GM12878 (cell line): ENCODE results near the gene SLC15A1. TPM values are rescaled to one million over a fixed set of nuclear protein-coding genes. Genes with fewer than 3 reads are reported as not detected.

Experiments used
- ATAC-seq: fragments of 200-7000 bp; cut with Tn5 transposase; 3 replicates; pipeline ENCODE4 v1.9.1; 2020; ENCODE audit warnings: mild to moderate bottlenecking, moderate library complexity
- BruUV-seq: library from RNA; stranded (reverse); fragments of 400-500 nt; replicated peaks from 2 replicates; lab custom pipeline; 2021; lab: Mats Ljungman, UMichigan
- CTCF ChIA-PET: fragments of 300-600 bp; sonication (Branson Sonifier 250); formaldehyde crosslinking; extraction: SDS; loops from one replicate; lab custom pipeline; 2021; ENCODE audit warnings: inconsistent platforms; lab: Yijun Ruan, JAX
- POLR2A ChIA-PET: fragments of 350-600 bp; formaldehyde crosslinking; extraction: SDS; loops from one replicate; lab custom pipeline; 2021; ENCODE audit warnings: inconsistent platforms; lab: Charles Lee
- RAD21 ChIA-PET: fragments of 300-600 bp; sonication (Branson Sonifier 250); formaldehyde crosslinking; loops from one replicate; lab custom pipeline; 2023; ENCODE audit warnings: antibody characterized with exemption; ENCODE audit not compliant: unreplicated experiment; lab: Charles Lee
- SMC1A ChIA-PET: fragments of 300-600 bp; sonication (Branson Sonifier 250); formaldehyde crosslinking; loops from one replicate; lab custom pipeline; 2023; ENCODE audit not compliant: unreplicated experiment, uncharacterized antibody; lab: Charles Lee
- DNase-seq: peaks from one replicate; pipeline ENCODE4 v3.0.0-alpha.2; 2011; ENCODE audit warnings: low read depth, low spot score
- FAIRE-seq: peaks from 3 replicates; lab custom pipeline; 2011; peaks lifted over from hg19 to GRCh38; lab: Jason Lieb, UNC
- H2AFZ ChIP-seq: 2 replicates; pipeline ENCODE4 v1.6.0; 2011; ENCODE audit warnings: low read depth, low read length, control low read depth; ENCODE audit not compliant: control insufficient read depth
- H3K27ac ChIP-seq: 2 replicates; pipeline ENCODE4 v1.5.1; 2011; ENCODE audit warnings: control low read depth; ENCODE audit not compliant: control insufficient read depth, insufficient read depth
- H3K27me3 ChIP-seq, 2 experiments: replicated peaks in 1 of 2; 2 replicates each; pipeline versions ENCODE4 v1.6.0 to v1.6.1; 2011; ENCODE audit warnings: low read length in 1 of 2; ENCODE audit not compliant: control insufficient read depth in 2 of 2, insufficient read depth in 2 of 2
- H3K36me3 ChIP-seq, 2 experiments: 2 replicates each; pipeline ENCODE4 v1.5.1; 2011; ENCODE audit warnings: low read length in 1 of 2; ENCODE audit not compliant: control insufficient read depth in 2 of 2, insufficient read depth in 2 of 2
- H3K4me1 ChIP-seq: 2 replicates; pipeline ENCODE4 v1.6.1; 2011; ENCODE audit warnings: mild to moderate bottlenecking, low read length, moderate library complexity, mixed read lengths; ENCODE audit not compliant: control insufficient read depth, insufficient read depth
- H3K4me2 ChIP-seq: 2 replicates; pipeline ENCODE4 v1.6.0; 2011; ENCODE audit warnings: control low read depth; ENCODE audit not compliant: control insufficient read depth, insufficient read depth
- H3K4me3 ChIP-seq: fragments of 200-600 bp; sonication (generic); 2 replicates; pipeline ENCODE4 v1.5.1; 2016
- H3K79me2 ChIP-seq: 2 replicates; pipeline ENCODE4 v1.6.0; 2011; ENCODE audit warnings: low read length; ENCODE audit not compliant: control insufficient read depth, insufficient read depth
- H3K9ac ChIP-seq: 2 replicates; pipeline ENCODE4 v1.8.0; 2011; ENCODE audit warnings: low read length, control low read depth, mixed read lengths; ENCODE audit not compliant: control insufficient read depth, insufficient read depth
- H3K9me3 ChIP-seq: replicated peaks from 3 replicates; pipeline ENCODE4 v1.5.1; 2011; ENCODE audit warnings: mild to moderate bottlenecking, low read length; ENCODE audit not compliant: control insufficient read depth, insufficient read depth
- H4K20me1 ChIP-seq: 2 replicates; pipeline ENCODE4 v1.6.0; 2011; ENCODE audit not compliant: control insufficient read depth, insufficient read depth
- FOS ChIP-seq: IDR thresholded peaks from 3 replicates; pipeline ENCODE4 v1.6.1; 2011; ENCODE audit warnings: borderline replicate concordance; ENCODE audit not compliant: insufficient read length; ENCODE audit errors: extremely low read depth
- MYC ChIP-seq: IDR thresholded peaks from 2 replicates; pipeline ENCODE4 v1.6.1; 2011; ENCODE audit warnings: mild to moderate bottlenecking, low read length, moderate library complexity, inconsistent platforms; ENCODE audit not compliant: insufficient read depth, insufficient replicate concordance, insufficient read length, severe bottlenecking
- PAX8 ChIP-seq: fragments of 450-650 bp; IDR thresholded peaks from 2 replicates; pipeline ENCODE4 v1.6.1; 2017; ENCODE audit warnings: mild to moderate bottlenecking, moderate library complexity
- RAD21 ChIP-seq: IDR thresholded peaks from 2 replicates; pipeline ENCODE4 v1.6.1; 2011; ENCODE audit warnings: mild to moderate bottlenecking, low read depth, low read length, moderate library complexity; ENCODE audit not compliant: insufficient read depth
- SREBF1 ChIP-seq: IDR thresholded peaks from 2 replicates; pipeline ENCODE4 v1.6.1; 2012; ENCODE audit warnings: mild to moderate bottlenecking, low read length
- TAF1 ChIP-seq: IDR thresholded peaks from 2 replicates; pipeline ENCODE4 v1.6.1; 2011; ENCODE audit warnings: mild to moderate bottlenecking, low read depth, low read length, borderline replicate concordance
- TCF7 ChIP-seq: IDR thresholded peaks from 2 replicates; pipeline ENCODE4 v1.6.1; 2014; ENCODE audit warnings: antibody characterized with exemption, borderline replicate concordance
- WGBS: methylation state at CpG from one replicate; pipeline ENCODE4 v1.1.6; 2016; ENCODE audit warnings: low lambda C conversion rate; ENCODE audit not compliant: insufficient replicate concordance, insufficient coverage; ENCODE audit errors: missing lambda C conversion rate; 5-methylcytosine and 5-hydroxymethylcytosine counted together
- in situ Hi-C: fragments of 300-500 bp; cut with MboI; formaldehyde crosslinking; loops from 9 replicates; pipeline ENCODE4 v1.14.3; 2018; ENCODE audit warnings: mixed read lengths
- intact Hi-C: fragments of 100-400 bp; cut with micrococcal nuclease; formaldehyde crosslinking; loops from one replicate; pipeline ENCODE4 v1.14.2; 2022; ENCODE audit not compliant: unreplicated experiment
- polyA plus RNA-seq, 11 experiments: library from polyadenylated mRNA; depleted of rRNA in 4 of 11; unstranded in 6 of 11; stranded (reverse) in 5 of 11; fragments of >200 nt; fragmentation: Nextera tagmentation in 4 of 11; fragmentation: Illumina TruSeq in 1 of 11; extraction: Ambion mirVana in 4 of 11; extraction: Trizol in 1 of 11; gene quantifications; 1 replicate in 1 of 11; 2 replicates in 10 of 11; pipeline versions ENCODE4 v1.2.1 to v1.2.3, GENCODE V29; 2011 to 2016; ENCODE audit warnings: inconsistent platforms in 2 of 11, missing spikeins in 2 of 11, low read depth in 1 of 11
- total RNA-seq, 4 experiments: library from RNA; depleted of rRNA in 3 of 4; stranded (reverse); fragments of >200 nt in 3 of 4; fragmentation: Illumina TruSeq in 1 of 4; extraction: Trizol in 1 of 4; gene quantifications; 2 replicates each; pipeline versions ENCODE4 v1.2.1 to v1.2.3, GENCODE V29; 2013 to 2021
- TF ChIP-seq, protein P1 (sequence below): fragments of 150-350 bp; IDR thresholded peaks from 2 replicates; pipeline ENCODE4 v1.6.1; 2016; ENCODE audit warnings: low read depth, low read length
- TF ChIP-seq, protein P2 (sequence below): fragments of 450-650 bp; formaldehyde crosslinking; IDR thresholded peaks from 2 replicates; pipeline ENCODE4 v1.4.0; 2020; ENCODE audit warnings: mild to moderate bottlenecking, moderate library complexity
- TF ChIP-seq, protein P3 (sequence below): IDR thresholded peaks from 2 replicates; pipeline ENCODE4 v1.6.1; 2011; ENCODE audit warnings: mild to moderate bottlenecking, low read depth, low read length, moderate library complexity; ENCODE audit not compliant: insufficient replicate concordance

SLC15A1 gene
- total and polyA plus RNA-seq, 10 of the 15 experiments (the other 5 are each of a cell fraction or from before 2014, with no cell fraction given), result not detected

DNA sequence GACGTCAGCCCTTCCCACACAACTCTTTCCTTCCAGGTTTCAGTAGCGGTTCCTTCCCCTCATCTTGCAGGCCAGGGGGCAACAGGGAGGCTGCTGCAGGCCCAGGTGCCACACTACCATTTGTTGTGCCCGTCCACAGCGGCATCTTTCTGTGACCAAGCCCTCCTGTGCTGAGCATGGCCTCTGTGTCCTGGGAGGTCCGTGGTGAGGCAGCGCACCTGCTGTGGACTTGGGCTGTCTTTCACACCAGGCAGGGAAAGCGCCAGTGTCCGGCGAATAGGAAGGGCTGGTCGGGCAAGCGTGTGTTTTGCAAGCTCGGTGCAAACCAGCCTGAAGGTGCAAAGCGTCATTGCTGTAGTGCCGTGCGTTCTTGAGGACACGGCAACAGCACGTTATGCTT is 21.4 kb downstream of the SLC15A1 start (continued):
- TF ChIP-seq, protein P1, sequence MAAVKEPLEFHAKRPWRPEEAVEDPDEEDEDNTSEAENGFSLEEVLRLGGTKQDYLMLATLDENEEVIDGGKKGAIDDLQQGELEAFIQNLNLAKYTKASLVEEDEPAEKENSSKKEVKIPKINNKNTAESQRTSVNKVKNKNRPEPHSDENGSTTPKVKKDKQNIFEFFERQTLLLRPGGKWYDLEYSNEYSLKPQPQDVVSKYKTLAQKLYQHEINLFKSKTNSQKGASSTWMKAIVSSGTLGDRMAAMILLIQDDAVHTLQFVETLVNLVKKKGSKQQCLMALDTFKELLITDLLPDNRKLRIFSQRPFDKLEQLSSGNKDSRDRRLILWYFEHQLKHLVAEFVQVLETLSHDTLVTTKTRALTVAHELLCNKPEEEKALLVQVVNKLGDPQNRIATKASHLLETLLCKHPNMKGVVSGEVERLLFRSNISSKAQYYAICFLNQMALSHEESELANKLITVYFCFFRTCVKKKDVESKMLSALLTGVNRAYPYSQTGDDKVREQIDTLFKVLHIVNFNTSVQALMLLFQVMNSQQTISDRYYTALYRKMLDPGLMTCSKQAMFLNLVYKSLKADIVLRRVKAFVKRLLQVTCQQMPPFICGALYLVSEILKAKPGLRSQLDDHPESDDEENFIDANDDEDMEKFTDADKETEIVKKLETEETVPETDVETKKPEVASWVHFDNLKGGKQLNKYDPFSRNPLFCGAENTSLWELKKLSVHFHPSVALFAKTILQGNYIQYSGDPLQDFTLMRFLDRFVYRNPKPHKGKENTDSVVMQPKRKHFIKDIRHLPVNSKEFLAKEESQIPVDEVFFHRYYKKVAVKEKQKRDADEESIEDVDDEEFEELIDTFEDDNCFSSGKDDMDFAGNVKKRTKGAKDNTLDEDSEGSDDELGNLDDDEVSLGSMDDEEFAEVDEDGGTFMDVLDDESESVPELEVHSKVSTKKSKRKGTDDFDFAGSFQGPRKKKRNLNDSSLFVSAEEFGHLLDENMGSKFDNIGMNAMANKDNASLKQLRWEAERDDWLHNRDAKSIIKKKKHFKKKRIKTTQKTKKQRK, result no peak
- TF ChIP-seq SREBF1, result no peak
- TF ChIP-seq, protein P2, sequence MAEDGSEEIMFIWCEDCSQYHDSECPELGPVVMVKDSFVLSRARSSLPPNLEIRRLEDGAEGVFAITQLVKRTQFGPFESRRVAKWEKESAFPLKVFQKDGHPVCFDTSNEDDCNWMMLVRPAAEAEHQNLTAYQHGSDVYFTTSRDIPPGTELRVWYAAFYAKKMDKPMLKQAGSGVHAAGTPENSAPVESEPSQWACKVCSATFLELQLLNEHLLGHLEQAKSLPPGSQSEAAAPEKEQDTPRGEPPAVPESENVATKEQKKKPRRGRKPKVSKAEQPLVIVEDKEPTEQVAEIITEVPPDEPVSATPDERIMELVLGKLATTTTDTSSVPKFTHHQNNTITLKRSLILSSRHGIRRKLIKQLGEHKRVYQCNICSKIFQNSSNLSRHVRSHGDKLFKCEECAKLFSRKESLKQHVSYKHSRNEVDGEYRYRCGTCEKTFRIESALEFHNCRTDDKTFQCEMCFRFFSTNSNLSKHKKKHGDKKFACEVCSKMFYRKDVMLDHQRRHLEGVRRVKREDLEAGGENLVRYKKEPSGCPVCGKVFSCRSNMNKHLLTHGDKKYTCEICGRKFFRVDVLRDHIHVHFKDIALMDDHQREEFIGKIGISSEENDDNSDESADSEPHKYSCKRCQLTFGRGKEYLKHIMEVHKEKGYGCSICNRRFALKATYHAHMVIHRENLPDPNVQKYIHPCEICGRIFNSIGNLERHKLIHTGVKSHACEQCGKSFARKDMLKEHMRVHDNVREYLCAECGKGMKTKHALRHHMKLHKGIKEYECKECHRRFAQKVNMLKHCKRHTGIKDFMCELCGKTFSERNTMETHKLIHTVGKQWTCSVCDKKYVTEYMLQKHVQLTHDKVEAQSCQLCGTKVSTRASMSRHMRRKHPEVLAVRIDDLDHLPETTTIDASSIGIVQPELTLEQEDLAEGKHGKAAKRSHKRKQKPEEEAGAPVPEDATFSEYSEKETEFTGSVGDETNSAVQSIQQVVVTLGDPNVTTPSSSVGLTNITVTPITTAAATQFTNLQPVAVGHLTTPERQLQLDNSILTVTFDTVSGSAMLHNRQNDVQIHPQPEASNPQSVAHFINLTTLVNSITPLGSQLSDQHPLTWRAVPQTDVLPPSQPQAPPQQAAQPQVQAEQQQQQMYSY (CRISPR knock-in tag), result no peak
- no peak for TF ChIP-seq PAX8

DNA sequence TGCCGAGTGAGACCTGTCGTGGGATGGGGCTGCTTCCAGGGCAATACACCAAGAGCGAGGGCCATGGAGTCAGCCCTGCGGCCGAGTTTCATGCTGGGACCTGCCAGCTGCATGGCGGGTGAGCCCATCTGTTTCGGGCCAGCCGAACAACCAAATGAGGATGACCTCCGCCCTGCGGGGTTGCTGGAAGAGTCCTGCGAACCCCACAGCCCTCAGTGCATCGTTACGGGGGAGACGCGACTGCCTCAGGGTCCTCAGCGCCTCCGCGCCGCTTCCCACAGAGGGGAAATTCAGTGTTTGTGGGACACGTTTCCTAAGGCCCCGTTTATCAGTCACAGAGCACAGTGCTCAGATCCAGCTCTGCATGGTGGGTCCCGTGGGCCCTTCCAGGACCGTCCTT is 22.0 kb downstream of the SLC15A1 start:
- in situ Hi-C loops, result no loop called here
- TF ChIP-seq TAF1 (no peak), RAD21 (no peak), MYC (no peak), TCF7 (no peak), FOS (no peak)
- TF ChIP-seq, protein P3, sequence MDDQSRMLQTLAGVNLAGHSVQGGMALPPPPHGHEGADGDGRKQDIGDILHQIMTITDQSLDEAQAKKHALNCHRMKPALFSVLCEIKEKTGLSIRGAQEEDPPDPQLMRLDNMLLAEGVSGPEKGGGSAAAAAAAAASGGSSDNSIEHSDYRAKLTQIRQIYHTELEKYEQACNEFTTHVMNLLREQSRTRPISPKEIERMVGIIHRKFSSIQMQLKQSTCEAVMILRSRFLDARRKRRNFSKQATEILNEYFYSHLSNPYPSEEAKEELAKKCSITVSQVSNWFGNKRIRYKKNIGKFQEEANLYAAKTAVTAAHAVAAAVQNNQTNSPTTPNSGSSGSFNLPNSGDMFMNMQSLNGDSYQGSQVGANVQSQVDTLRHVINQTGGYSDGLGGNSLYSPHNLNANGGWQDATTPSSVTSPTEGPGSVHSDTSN, result no peak

More for the DNA sequence above, 22.0 kb downstream of the SLC15A1 start:
- 68% methylated on average over 23 of the region's 23 CpGs for WGBS
- no peaks in the 10 kb centered on the region; a peak in 2 of 4 replicates for H3K27me3 ChIP-seq
- no peak overlapping the region for H3K27ac ChIP-seq
- no peak overlapping the region for H3K4me3 ChIP-seq
- no peaks in the 10 kb centered on the region for H3K4me1 ChIP-seq
- H3K9me3 ChIP-seq, result no peaks in the 10 kb centered on the region
- ChIA-PET RAD21 (no interaction called here), SMC1A (interaction anchor here (1.3 kb wide), 1 partner anchor 12 kb away, joined by 3 read pairs; no protein-coding TSS in a partner anchor), POLR2A (no interaction called here), CTCF (no interaction called here)
- H3K79me2 ChIP-seq, result no peaks in the 10 kb centered on the region
- no peaks in the 10 kb centered on the region for H4K20me1 ChIP-seq
- DNase-seq (no peak), FAIRE-seq (no peak), ATAC-seq (no peak)
- intact Hi-C loops, result no loop called here
- H3K36me3 ChIP-seq, result no peaks in the 10 kb centered on the region
- no peak overlapping the region for H2AFZ ChIP-seq
- H3K4me2 ChIP-seq, result no peak overlapping the region
- H3K9ac ChIP-seq, result no peak overlapping the region
- BruUV-seq, result no TSS peak
